Effector memory CD8-positive, alpha-beta T cell (primary cell): ENCODE results near the gene SLC28A3.

ENCODE experiments used
- ATAC-seq: fragments of 150-1000 bp; cut with Tn5 transposase; replicated peaks from 2 replicates; pipeline ENCODE4 v1.10.0; 2021; ENCODE audit warnings: mild to moderate bottlenecking, moderate library complexity
- DNase-seq, 3 experiments: peaks; one replicate each; pipeline ENCODE4 v3.0.0; 2021
- H3K27ac Mint-ChIP-seq, 2 donors: one replicate each; pipeline ENCODE4 v1.8.0; 2022; ENCODE audit warnings: mild to moderate bottlenecking in 2 of 2, mixed read lengths in 2 of 2, moderate library complexity in 2 of 2
- H3K27me3 Mint-ChIP-seq, 2 donors: one replicate each; pipeline ENCODE4 v1.8.0; 2022; ENCODE audit warnings: mixed read lengths in 2 of 2
- H3K36me3 Mint-ChIP-seq: one replicate; pipeline ENCODE4 v1.8.0; 2022; ENCODE audit warnings: mild to moderate bottlenecking, moderate library complexity, mixed read lengths; ENCODE audit not compliant: insufficient read depth
- H3K4me1 Mint-ChIP-seq, 2 donors: one replicate each; pipeline ENCODE4 v1.8.0; 2022; ENCODE audit warnings: low read depth in 2 of 2, mixed read lengths in 2 of 2
- H3K4me3 Mint-ChIP-seq, 2 donors: one replicate each; pipeline ENCODE4 v1.8.0; 2022; ENCODE audit warnings: mild to moderate bottlenecking in 2 of 2, mixed read lengths in 2 of 2, moderate library complexity in 2 of 2
- H3K9me3 Mint-ChIP-seq, 2 donors: one replicate each; pipeline ENCODE4 v1.8.0; 2022; ENCODE audit warnings: mixed read lengths in 2 of 2

The SLC28A3 gene

DNA sequence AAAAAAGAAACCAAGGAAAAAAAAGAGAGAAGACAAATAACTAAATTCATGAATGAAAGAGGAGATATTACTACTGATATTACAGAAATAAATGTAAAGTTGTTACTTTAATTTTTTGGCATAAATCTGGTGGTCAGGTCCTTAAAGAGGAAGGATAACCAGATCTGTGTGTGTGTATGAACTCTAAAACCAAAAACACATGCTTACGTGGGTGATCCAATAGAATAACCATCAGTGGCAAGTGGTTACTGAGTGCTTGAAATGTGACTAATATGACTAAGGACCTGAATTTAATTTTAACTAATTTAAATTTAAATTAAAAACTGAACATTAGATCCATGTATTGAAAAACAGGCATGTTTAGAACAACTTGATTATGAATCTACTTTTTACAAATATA is 10.3 kb downstream of the SLC28A3 start:
- DNase-seq = no peak
- Mint-ChIP-seq H3K36me3 (no peaks in the 10 kb centered on the region), H3K4me3 (no peak overlapping the region), H3K27ac (no peak overlapping the region), H3K27me3 (no peaks in the 10 kb centered on the region), H3K9me3 (no peaks in the 10 kb centered on the region), H3K4me1 (no peaks in the 10 kb centered on the region)
- ATAC-seq = no peak

DNA sequence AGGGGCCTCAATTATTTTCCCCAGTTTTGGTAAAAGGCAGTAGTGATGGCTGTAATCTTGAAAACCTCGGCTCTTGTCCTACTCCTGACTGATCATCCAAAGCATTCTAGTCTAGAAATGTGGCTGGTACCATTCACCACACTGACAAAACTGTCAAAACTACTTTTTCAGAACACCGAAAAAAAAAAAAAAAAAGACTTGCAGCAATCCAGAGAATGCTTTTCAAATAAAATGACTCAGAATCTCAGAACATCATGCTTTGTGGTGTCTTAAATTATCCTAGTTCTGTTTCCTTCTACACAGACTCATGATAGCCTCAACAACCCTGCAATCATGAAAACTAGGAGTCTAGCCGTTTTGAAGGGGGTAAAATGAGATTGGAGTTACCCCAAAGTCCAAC is 13.4 kb downstream of the SLC28A3 start:
- Mint-ChIP-seq H3K9me3 (no peaks in the 10 kb centered on the region), H3K4me3 (no peak overlapping the region)

DNA sequence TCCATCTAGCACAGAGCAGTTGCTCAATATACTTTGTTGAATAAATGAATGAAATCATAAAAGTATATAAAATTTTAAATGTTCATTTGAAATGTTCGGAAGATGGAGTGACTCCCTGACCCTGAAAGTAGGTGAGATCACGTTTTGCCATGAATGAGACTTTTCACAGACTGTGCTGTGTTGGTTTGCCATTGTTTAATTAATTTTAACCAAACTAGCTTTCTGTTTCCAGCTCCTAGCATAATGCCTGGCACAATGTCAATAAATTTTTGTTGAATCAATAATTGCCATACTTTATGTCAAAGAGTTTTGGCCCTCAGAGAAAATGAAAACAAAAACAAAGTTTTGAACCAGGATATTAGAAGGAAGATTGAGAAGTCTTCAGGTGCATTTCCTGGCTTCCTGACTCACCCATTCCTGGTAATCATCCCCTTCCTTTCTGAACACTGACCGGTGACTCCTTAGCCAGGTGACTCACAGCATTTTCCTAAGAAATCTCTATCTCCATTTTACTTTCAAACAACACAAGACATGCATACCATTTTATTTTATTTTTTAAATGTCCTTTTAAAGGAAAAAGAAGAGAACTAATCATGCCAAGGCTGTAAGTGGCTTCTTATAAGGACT is 15.1 kb downstream of the SLC28A3 start:
- H3K36me3 Mint-ChIP-seq = no peaks in the 10 kb centered on the region
- DNase-seq = no peak

More for the DNA sequence above, 13.4 kb downstream of the SLC28A3 start:
- no peaks in the 10 kb centered on the region for H3K36me3 Mint-ChIP-seq
- ATAC-seq (no peak), DNase-seq (no peak)
- H3K4me1 Mint-ChIP-seq = no peaks in the 10 kb centered on the region
- H3K27me3 Mint-ChIP-seq = peaks cover 7 to 10% of the 10 kb centered on the region in 2 donors
- H3K27ac Mint-ChIP-seq = no peak overlapping the region

DNA sequence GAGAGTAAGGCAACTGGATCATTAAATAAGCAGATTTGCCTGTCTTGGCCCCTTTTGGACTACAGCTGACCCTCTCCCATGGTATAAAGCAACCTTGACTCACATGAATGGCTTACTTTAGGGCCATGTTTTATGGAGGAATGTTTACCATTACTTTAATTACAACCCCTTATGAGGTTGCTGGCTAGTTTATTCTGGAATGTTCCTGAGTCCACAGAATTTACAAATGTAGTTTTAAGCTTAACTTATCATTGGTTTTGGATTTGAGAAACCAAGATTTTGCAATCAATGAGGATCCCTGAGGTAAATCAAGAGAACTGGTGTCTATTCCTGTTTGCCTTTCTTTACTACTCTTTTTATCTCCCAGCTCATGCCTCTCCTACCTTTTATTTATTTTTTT is 15.7 kb downstream of the SLC28A3 start:
- H3K9me3 Mint-ChIP-seq = no peaks in the 10 kb centered on the region
- DNase-seq (no peak), ATAC-seq (no peak)
- H3K36me3 Mint-ChIP-seq = no peaks in the 10 kb centered on the region
- no peak overlapping the region for H3K4me3 Mint-ChIP-seq
- no peaks in the 10 kb centered on the region for H3K4me1 Mint-ChIP-seq
- peaks cover 7 to 10% of the 10 kb centered on the region in 2 donors for H3K27me3 Mint-ChIP-seq
- no peak overlapping the region for H3K27ac Mint-ChIP-seq

More for the DNA sequence above, 15.1 kb downstream of the SLC28A3 start:
- H3K27me3 Mint-ChIP-seq = peaks cover 7 to 10% of the 10 kb centered on the region in 2 donors
- H3K4me3 Mint-ChIP-seq = no peak overlapping the region
- ATAC-seq = no peak
- no peaks in the 10 kb centered on the region for H3K4me1 Mint-ChIP-seq
- no peak overlapping the region for H3K27ac Mint-ChIP-seq
- no peaks in the 10 kb centered on the region for H3K9me3 Mint-ChIP-seq

DNA sequence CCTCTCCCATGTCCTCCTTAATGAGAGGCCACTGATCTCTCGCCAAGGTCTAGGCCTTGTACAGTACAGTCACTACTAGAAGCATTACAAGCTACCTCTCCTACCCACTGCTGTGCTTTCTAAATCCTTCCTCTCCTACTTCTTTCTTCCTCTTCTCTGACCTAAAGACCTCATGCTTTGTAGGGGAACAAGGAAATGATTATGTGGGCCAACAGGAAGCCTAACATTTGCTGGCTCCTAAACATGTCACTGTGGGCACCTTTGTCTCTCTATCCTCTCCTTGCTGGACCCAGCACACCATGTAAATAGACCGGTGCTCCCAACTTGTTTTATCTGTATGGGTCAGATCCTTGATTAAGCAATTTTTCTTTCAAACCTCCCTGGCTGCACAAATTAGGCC is 16.7 kb downstream of the SLC28A3 start:
- H3K4me3 Mint-ChIP-seq = no peak overlapping the region
- no peak for ATAC-seq
- H3K27ac Mint-ChIP-seq = no peak overlapping the region

DNA sequence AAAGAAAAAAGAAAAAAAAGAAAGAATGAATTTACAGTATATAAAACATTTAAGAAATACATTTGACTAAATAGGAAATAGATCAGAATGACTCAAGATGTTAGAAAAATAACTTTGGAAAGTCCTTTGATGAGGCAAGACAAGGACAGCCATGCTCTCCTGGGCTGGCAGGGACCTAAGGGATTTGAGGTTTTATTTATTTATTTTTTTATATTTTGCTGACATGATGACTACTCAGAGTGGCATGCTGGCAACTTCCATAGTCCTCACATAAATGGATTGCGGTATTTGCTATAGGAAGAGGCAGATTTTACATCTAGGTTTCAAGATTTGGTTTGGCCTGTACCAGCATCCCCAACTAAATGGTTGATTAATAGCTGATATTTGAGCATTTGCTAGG is 17.7 kb downstream of the SLC28A3 start:
- Mint-ChIP-seq H3K4me3 (no peak overlapping the region), H3K9me3 (no peaks in the 10 kb centered on the region), H3K27me3 (peaks cover 7 to 10% of the 10 kb centered on the region in 2 donors), H3K36me3 (no peaks in the 10 kb centered on the region), H3K4me1 (no peaks in the 10 kb centered on the region), H3K27ac (no peak overlapping the region)
- ATAC-seq (no peak), DNase-seq (no peak)

More for the DNA sequence above, 16.7 kb downstream of the SLC28A3 start:
- Mint-ChIP-seq H3K36me3 (no peaks in the 10 kb centered on the region), H3K9me3 (no peaks in the 10 kb centered on the region), H3K4me1 (no peaks in the 10 kb centered on the region), H3K27me3 (peaks cover 7 to 10% of the 10 kb centered on the region in 2 donors)
- no peak for DNase-seq

DNA sequence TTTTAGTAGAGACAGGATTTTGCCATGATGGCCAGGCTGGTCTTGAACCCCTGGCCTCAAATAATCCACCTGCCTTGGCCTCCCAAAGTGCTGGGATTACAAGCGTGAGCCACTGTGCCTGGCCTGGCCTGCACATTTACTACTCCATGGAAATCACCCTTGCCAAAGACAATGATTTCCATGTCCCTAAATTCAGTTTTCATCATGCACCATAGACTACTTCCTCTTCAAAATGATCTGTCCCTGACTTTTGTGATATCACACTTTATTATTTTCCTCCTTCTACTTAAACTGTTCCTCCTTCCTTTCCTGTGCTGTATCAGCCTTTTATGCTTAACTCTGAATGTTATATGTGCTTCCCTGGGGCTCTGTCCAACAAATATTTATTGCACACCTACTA is 20.3 kb downstream of the SLC28A3 start:
- peaks cover 7 to 10% of the 10 kb centered on the region in 2 donors for H3K27me3 Mint-ChIP-seq
- H3K36me3 Mint-ChIP-seq = no peaks in the 10 kb centered on the region
- H3K9me3 Mint-ChIP-seq = no peaks in the 10 kb centered on the region
- H3K4me1 Mint-ChIP-seq = no peaks in the 10 kb centered on the region
- no peak for ATAC-seq
- H3K27ac Mint-ChIP-seq = no peak overlapping the region
- no peak for DNase-seq
- H3K4me3 Mint-ChIP-seq = no peak overlapping the region

DNA sequence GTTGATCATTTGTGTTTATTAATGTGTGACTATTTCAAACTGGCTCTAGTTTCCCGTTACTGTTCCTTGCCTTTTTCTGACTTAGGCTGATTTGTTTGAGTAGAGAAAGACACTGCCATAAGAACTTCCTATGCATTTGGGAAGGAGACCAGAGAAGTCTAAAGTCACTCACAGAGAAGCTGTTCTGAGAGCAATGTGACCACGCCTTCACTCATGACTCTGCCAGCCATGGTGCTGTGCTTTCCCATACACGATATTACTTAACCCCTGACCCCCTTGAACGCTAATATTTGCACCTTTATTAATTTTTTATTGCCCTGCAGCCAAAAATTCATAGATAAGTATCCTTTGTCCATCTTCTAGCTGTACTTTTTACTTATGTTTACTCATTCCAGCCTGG is 20.9 kb downstream of the SLC28A3 start:
- H3K4me3 Mint-ChIP-seq = no peak overlapping the region
- ATAC-seq = no peak
- DNase-seq = no peak
- H3K27ac Mint-ChIP-seq = no peak overlapping the region
- H3K36me3 Mint-ChIP-seq = no peaks in the 10 kb centered on the region
- peaks cover 7 to 10% of the 10 kb centered on the region in 2 donors for H3K27me3 Mint-ChIP-seq
- H3K4me1 Mint-ChIP-seq = no peaks in the 10 kb centered on the region
- no peaks in the 10 kb centered on the region for H3K9me3 Mint-ChIP-seq

DNA sequence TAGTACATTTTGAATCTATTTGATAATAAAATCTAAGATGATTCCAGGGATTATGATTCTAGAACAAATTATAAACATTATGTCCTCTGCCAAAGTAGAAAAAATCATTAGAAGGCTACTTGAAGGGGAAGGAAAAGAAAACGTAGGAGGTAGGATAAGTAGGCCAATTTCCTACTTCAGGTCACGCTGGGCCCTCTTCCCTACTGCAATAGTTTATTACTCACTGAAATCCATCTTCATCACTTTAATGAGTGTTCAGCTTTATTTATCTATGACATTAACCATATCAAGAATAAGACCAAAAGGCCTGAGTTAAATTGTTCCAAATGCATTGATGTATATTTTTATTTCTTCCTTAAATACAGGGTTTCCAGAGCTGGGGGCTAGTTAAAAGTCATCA is 21.6 kb downstream of the SLC28A3 start:
- Mint-ChIP-seq H3K9me3 (no peaks in the 10 kb centered on the region), H3K4me1 (no peaks in the 10 kb centered on the region), H3K4me3 (no peak overlapping the region), H3K27me3 (peaks cover 5 to 6% of the 10 kb centered on the region in 2 donors), H3K36me3 (no peaks in the 10 kb centered on the region), H3K27ac (no peak overlapping the region)
- ATAC-seq (no peak), DNase-seq (no peak)

DNA sequence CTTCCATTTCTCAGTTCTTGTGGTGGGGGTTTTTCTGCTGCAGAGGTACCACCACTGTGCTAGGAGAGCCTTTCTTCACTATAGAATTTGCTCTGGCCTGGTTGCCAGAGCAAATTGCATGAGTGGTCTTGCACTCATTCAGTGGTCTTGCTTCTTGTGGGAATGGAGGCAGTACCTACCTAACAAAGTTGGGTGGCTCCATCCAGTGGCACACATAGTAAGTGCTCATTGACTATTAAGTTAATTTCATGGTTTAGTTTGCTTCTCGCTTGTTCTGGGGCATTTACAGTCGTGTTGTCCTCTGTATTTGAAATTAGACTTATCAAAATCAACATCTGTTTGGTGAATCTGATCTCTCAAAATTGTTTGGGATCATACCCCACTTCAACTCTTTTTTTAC is 23.0 kb downstream of the SLC28A3 start:
- no peak for ATAC-seq
- H3K27ac Mint-ChIP-seq = no peak overlapping the region

DNA sequence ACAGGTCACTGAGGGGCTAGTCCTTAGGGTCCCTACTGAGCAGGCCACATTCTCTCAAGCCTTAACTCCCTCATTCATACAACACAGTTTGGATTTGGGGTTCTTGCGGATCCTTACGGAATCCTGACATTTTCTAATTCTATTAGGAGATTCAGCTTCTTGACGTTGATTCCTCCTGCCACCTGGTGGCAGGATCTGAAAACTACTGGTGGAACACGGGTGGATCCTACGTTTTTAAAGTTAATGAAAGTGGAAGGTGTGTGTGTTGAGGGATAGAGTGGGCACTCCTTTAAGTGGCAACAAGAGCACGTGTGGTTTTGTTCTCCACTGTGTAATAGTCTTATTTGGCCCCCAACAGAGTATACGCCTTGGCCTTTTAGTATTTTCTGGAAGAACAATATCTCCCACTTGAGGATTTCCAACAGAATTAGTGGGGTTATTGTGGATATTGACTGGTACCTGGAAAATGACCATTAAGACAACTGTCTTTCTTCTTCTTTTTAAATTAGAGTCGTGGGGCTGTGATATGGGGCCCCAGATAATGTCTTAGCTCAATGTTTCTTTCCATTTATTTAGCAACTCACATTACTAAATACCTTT is 25.2 kb downstream of the SLC28A3 start:
- no peaks in the 10 kb centered on the region for H3K9me3 Mint-ChIP-seq

More for the DNA sequence above, 23.0 kb downstream of the SLC28A3 start:
- no peaks in the 10 kb centered on the region for H3K36me3 Mint-ChIP-seq
- no peak overlapping the region for H3K4me3 Mint-ChIP-seq
- no peaks in the 10 kb centered on the region for H3K4me1 Mint-ChIP-seq
- H3K9me3 Mint-ChIP-seq = no peaks in the 10 kb centered on the region
- peaks cover 0 to 10% of the 10 kb centered on the region in 2 donors for H3K27me3 Mint-ChIP-seq
- no peak for DNase-seq

DNA sequence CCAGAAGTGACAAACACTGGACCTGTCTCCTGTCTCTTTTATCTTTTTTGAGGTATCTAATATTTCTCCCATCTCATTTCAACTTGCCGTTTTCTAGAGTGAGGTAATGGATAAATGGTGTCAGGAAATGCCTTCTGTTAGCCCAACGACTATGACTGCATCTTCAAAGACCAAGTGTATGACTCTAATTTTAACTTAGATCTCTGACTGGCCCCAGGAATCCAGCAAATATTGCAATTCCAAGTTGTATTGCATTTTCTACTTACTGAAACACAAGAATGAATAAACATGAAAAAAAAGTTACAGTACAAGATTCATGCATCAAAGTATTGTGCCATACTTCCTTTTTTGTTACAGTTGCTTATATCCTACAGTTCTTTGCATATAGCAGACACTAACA is 26.3 kb downstream of the SLC28A3 start:
- ATAC-seq (no peak), DNase-seq (no peak)
- no peaks in the 10 kb centered on the region for H3K36me3 Mint-ChIP-seq
- no peaks in the 10 kb centered on the region for H3K9me3 Mint-ChIP-seq
- H3K4me1 Mint-ChIP-seq = no peaks in the 10 kb centered on the region
- H3K4me3 Mint-ChIP-seq = no peak overlapping the region
- H3K27me3 Mint-ChIP-seq = peaks cover 0 to 10% of the 10 kb centered on the region in 2 donors
- no peak overlapping the region for H3K27ac Mint-ChIP-seq

More for the DNA sequence above, 25.2 kb downstream of the SLC28A3 start:
- Mint-ChIP-seq H3K27ac (no peak overlapping the region), H3K36me3 (no peaks in the 10 kb centered on the region), H3K4me1 (no peaks in the 10 kb centered on the region), H3K27me3 (peaks cover 0 to 10% of the 10 kb centered on the region in 2 donors), H3K4me3 (no peak overlapping the region)
- ATAC-seq = no peak
- DNase-seq = peak; percentile 17 to 26 (median 21)

DNA sequence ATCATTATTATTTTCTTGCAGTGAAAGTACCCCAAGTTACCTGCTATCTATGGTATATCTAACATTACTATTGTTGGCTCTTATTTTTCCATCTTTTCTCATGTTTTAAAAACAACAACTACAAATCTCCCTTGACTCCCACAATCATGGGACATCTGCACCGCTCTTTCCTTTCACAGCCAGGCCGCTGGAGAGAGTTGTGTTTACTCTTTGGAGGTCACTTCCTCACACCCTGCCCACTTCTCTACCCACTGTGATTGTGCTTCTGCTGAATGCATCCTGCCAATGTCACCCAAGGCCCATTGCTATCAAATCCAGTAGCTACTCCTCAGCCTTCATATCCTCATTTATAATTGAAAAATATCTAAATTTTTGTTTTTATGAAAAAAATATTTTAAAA is 29.7 kb downstream of the SLC28A3 start:
- Mint-ChIP-seq H3K9me3 (no peaks in the 10 kb centered on the region), H3K36me3 (peaks cover 3% of the 10 kb centered on the region), H3K4me1 (no peaks in the 10 kb centered on the region), H3K4me3 (no peak overlapping the region), H3K27ac (no peak overlapping the region), H3K27me3 (peaks cover 0 to 10% of the 10 kb centered on the region in 2 donors)
- DNase-seq (no peak), ATAC-seq (no peak)

DNA sequence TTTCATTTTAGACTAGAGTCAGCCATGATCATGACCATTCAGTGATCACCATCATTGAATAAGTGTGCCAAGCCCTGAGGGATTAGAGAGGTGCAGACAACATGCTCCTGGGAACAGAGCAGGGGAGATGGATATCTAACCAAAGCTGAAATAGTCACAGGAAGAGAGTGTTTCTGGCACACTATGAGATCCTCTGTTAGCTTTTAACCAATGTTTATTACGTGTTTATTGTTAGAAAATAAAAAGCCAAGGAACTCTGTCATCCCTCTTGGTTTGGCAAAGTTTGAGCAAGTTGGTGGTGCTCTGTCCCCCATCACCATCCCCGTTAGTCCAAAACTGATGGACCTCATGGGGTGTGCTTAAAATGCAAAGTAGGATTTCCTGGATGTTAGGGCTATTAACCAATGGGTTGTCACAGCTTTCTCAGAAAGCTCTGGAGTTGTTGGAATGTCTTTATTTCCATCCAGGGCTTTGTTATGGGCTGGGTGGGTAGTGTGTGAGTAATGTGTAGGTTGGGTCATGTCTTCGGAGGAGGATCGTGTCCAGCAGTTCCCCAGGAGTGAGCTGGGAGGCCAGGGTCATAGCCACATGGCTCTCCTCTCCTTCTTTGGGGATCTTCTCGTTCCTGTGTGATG is 34.9 kb downstream of the SLC28A3 start:
- DNase-seq = no peak
- H3K27ac Mint-ChIP-seq = no peak overlapping the region
- peaks cover 3% of the 10 kb centered on the region for H3K36me3 Mint-ChIP-seq

More for the DNA sequence above, 34.9 kb downstream of the SLC28A3 start:
- ATAC-seq = no peak
- Mint-ChIP-seq H3K27me3 (no peaks in the 10 kb centered on the region), H3K9me3 (no peaks in the 10 kb centered on the region), H3K4me3 (no peak overlapping the region), H3K4me1 (peaks cover 0 to 4% of the 10 kb centered on the region in 2 donors)
